Activated CD4-positive, alpha-beta T cell treated with anti-CD3 and anti-CD28 coated beads for 24 hours (primary cell): ENCODE results near the gene COPB2.

Experiments used
- DNase-seq, 2 donors: peaks; one replicate each; pipeline ENCODE4 v3.0.0-alpha.2; 2020; ENCODE audit warnings: low read depth in 2 of 2

Gene COPB2

DNA sequence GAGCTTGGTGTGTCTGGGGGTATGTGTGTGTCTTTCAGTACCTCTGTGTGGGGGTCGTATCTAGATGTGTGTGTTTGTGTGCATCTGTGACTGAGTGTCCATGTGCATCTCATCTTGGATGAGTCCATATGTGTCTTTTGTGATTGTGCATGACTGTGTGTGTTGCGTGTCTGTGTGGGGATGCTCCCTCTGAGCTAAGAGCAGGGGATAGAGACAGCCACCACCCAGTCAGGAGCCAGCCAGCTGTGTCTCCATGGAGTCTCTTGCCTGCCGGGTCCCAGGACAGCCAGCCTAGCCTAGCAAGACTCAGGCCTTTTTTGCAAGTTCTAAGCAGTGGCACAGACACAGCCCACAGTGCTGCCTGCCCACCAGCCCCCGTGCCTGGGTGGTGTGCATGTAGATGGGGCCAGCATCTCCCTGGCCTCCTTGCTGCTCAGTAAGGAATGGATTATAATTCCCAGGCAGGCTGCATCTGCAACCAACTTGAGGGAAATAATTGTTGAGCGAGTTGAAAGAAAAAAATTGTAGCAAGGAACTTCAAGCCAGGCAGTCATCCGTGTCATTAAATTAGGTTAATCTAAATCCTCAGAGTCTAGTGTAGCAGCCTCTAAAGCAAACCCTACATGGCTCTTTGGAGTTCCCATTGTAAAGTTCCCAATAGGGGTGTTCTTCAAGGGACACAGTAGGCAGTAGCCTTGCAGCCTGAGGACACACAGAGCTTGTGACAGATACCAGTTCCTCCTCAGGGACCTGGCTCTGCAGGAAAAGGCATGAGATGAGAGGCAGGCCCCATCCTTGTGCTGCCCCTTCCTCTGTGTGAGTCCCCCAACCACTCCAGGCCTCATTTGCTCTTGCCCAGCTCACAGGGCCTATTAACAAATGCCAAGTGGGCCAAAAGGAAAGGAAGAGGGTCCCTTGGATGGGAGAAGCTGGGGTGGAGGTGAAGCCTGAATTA lies 81.6 kb downstream of the COPB2 start:
- no peak for DNase-seq
